AG09309 (cell line): ENCODE data around the gene HCFC2.

Experiments used
- DNase-seq: peaks from one replicate; pipeline ENCODE4 v3.0.0-alpha.2; 2010; ENCODE audit warnings: low read depth
- H3K4me3 ChIP-seq: 2 replicates; pipeline ENCODE4 v1.5.1; 2011; ENCODE audit warnings: mild to moderate bottlenecking, low read depth, low read length, moderate library complexity; ENCODE audit not compliant: control insufficient read depth
- TF ChIP-seq, protein P1 (sequence below): IDR thresholded peaks from 2 replicates; pipeline ENCODE4 v1.5.1; 2011; ENCODE audit warnings: mild to moderate bottlenecking, low read depth, low read length, inconsistent platforms; ENCODE audit not compliant: insufficient read depth, control insufficient read depth; ENCODE audit errors: missing control alignments

HCFC2 gene

DNA sequence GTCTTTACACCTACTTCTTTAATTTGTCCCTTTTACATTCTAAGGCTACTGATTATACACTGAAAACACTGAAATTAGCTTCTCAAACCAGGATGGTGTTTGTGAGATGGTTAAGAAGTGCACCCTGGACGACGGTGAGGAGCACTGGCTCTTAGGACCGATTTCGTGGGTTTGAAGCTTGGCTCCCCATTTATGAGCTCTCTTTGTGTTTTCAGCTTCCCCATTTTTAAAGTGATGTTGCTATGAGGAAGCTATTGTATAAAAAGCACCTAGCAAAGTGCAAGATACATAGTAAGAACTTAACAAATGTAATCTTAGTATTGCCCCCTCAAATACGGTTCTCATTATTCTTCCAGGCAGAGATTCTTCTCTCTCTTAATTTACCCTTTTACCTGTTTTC lies 69.0 kb downstream of the HCFC2 start:
- H3K4me3 ChIP-seq = no peak overlapping the region
- TF ChIP-seq, protein P1, sequence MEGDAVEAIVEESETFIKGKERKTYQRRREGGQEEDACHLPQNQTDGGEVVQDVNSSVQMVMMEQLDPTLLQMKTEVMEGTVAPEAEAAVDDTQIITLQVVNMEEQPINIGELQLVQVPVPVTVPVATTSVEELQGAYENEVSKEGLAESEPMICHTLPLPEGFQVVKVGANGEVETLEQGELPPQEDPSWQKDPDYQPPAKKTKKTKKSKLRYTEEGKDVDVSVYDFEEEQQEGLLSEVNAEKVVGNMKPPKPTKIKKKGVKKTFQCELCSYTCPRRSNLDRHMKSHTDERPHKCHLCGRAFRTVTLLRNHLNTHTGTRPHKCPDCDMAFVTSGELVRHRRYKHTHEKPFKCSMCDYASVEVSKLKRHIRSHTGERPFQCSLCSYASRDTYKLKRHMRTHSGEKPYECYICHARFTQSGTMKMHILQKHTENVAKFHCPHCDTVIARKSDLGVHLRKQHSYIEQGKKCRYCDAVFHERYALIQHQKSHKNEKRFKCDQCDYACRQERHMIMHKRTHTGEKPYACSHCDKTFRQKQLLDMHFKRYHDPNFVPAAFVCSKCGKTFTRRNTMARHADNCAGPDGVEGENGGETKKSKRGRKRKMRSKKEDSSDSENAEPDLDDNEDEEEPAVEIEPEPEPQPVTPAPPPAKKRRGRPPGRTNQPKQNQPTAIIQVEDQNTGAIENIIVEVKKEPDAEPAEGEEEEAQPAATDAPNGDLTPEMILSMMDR = no peak
- no peak for DNase-seq

DNA sequence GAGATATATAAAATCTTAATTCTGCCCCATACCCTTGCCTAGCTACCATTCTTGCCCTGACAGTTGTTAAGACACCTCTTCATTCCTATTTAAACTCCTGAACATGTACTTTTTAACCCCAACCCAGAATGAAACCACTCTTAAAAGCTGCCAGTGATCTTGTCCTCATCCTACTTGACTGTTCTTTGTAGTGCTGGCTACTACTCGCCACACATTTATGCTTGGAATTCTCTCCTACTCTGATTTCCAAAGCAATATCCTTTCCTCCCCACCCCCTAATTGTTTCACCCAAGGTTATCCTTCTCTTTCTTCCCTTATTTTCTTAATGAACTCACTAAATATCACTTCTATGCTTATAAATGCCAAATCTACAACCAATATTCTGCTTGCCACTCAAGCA lies 69.5 kb downstream of the HCFC2 start:
- TF ChIP-seq, protein P1 = no peak
- DNase-seq = no peak

DNA sequence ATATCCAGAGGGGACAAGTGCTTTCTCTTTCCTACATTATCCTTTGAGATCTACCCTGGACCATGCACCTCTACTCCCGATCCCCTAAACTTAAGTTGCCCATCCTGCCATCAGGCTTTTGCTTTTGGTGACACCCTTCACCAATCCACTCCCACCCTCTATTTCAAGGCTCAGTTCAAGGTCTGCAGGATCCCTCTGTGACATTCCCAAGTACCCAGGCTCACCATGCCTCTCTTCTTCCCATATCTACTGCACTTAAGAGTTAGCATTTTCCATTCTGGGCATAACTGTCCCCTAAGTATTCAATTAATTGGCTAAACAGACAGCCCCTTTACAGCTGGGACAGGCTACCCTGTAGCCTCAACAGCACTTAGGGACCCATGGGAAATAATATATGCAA lies 70.6 kb downstream of the HCFC2 start:
- no peak for DNase-seq
- TF ChIP-seq, protein P1 = no peak
- H3K4me3 ChIP-seq = no peak overlapping the region

More for the DNA sequence above, 69.5 kb downstream of the HCFC2 start:
- no peak overlapping the region for H3K4me3 ChIP-seq

DNA sequence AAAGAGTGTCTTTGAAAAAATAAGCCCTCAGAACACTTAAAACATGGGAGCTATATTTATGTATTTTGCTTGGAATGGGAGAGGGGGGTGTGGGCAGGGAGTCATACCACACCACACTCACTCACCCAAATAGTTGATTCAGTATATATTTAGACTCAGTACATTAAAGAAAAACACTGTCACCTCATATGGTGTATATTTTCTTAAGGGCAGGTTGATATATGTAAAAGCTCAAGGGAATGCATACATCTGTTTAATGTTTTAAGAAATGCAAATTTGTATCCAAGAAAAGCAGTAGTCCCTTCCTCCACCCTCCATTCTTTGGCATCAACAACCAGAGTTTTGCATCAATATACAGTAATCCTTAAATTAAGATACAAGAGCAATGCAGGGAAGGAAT lies 72.2 kb downstream of the HCFC2 start:
- H3K4me3 ChIP-seq = peak overlapping the region; percentile 70
- TF ChIP-seq, protein P1 = no peak
- no peak for DNase-seq

DNA sequence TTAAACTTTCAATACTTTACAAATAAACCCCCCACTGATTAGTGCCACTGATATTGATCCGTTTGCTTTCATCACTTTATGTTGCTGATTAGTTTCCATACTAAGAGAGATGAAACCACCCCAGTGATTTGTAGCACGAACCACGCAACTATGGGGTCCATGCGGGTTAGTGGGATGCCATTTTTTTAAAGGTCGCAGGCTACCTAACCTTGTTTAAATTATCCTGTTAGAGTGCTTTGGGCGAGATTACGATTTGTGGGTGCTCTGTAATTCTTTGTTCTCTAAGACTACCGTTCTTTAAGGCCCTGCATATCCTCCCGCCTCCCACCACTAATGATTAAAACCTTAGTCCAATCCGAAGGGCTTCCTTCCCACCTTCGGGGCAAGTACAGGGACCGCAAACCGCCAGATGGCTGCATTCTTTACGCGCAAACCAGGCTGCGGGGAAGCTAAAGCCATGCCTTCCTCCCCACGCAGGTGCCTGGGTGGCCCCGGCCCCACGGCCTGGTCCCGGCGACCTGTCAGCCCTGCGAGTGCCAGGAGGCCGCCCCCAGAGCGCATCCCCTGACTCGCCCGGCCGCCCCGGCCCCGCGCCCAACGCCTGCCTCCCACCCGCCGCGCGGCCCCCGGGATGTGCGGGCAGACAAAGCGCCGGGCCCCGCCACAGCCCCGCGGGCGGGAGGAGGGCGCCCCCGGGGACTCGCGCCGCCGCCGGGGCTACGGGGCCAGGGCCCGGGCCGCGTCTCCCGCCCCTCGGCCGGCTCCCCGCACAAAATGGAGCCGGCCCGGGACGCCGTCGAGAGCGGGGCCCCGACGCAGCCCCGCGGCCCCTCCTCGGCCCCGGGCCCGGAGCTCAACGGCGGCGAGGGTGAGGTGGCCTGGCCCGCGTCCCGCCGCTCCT lies 72.9 kb downstream of the HCFC2 start:
- no peak for DNase-seq
- TF ChIP-seq, protein P1 = no peak
- peak overlapping the region; percentile 70 for H3K4me3 ChIP-seq

DNA sequence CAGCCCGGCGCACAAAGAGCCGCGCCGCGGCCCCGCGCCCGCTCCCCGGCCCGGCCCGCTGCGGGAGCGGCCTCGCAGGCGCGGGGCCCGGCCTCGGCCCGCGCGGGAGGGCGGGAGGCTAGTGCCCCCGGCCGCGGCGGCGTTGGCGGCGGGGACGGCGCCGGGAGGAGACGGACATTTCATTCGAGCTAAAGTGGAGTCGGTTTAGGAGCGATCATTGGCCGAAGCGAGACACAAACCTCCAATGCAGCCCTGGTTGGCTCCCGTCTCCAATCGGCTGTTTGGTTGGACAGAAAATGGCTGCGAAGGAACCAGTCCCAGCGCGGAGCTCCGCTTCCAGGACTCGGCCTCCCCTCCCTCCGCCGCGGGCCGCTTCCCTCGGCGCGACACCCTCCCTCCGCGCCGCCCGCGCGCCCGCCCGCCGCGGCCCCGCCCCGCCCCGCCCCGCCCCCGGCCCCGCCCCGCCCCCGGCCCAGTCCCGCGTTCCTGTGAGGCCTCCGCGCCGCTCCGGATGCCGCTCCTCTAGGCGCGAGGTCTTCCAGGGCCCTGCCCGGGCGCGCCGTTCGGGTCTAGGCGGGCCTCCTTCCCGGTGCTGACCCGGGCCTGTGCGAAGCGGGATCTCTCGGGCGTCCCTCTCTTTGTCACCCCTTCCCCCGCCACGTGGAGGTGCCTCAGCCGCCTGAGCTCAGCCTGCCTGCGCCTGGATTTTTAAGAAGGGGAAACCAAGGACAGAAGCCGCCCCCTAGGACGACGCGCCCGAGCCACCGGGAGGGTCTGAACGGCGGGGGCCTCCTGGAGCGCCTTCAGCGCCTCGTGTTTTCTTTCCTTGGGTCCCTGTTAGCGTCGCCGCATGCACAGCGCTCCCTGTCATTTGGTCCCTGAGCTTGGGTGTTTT lies 73.8 kb downstream of the HCFC2 start, which contains the start of gene NFYB:
TSS of gene NFYB (minus strand) at position 309 of the 895 bp plus-strand sequence. CDS start 2,757 bp downstream, outside the sequence.
- TF ChIP-seq, protein P1 = no peak
- peak within 1 kb of the TSS; percentile 70 for H3K4me3 ChIP-seq
- DNase-seq = peak; percentile 88
